GM12873 (cell line): ENCODE results near the gene MRPL44.

ENCODE experiments used
- TF ChIP-seq, protein P1 (sequence below): IDR thresholded peaks from 2 replicates; pipeline ENCODE4 v1.5.1; 2012; ENCODE audit warnings: low read depth, mild to moderate bottlenecking, moderate library complexity, low read length, control low read depth; ENCODE audit not compliant: insufficient read depth; ENCODE audit errors: missing control alignments

Gene MRPL44

DNA sequence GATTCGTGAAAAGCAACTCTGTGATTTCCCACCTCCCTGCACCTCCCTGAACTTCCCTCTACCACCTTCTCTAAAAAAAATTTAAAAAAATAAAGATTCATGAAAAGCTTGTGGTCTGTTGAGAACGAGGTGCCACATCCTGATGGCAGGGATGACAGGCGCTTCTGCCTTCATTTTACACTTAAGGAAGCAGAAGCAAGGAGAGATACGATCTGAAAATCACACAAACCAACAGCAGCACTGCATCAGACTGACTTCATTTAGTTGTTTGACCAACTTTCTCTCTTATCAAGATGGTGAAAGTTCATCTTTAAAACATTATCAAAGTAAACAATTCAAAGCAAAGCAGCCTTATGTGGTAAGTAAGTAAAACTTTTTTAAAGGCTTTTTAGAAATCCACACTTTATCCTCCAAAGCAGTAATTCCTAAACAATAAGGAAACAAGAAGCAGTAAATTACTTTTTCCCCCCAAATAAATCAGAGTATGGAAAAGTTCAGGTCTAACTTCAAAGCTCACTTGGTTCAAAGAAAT, 27.6 kb upstream of the MRPL44 start:
- TF ChIP-seq, protein P1, sequence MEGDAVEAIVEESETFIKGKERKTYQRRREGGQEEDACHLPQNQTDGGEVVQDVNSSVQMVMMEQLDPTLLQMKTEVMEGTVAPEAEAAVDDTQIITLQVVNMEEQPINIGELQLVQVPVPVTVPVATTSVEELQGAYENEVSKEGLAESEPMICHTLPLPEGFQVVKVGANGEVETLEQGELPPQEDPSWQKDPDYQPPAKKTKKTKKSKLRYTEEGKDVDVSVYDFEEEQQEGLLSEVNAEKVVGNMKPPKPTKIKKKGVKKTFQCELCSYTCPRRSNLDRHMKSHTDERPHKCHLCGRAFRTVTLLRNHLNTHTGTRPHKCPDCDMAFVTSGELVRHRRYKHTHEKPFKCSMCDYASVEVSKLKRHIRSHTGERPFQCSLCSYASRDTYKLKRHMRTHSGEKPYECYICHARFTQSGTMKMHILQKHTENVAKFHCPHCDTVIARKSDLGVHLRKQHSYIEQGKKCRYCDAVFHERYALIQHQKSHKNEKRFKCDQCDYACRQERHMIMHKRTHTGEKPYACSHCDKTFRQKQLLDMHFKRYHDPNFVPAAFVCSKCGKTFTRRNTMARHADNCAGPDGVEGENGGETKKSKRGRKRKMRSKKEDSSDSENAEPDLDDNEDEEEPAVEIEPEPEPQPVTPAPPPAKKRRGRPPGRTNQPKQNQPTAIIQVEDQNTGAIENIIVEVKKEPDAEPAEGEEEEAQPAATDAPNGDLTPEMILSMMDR = no peak

DNA sequence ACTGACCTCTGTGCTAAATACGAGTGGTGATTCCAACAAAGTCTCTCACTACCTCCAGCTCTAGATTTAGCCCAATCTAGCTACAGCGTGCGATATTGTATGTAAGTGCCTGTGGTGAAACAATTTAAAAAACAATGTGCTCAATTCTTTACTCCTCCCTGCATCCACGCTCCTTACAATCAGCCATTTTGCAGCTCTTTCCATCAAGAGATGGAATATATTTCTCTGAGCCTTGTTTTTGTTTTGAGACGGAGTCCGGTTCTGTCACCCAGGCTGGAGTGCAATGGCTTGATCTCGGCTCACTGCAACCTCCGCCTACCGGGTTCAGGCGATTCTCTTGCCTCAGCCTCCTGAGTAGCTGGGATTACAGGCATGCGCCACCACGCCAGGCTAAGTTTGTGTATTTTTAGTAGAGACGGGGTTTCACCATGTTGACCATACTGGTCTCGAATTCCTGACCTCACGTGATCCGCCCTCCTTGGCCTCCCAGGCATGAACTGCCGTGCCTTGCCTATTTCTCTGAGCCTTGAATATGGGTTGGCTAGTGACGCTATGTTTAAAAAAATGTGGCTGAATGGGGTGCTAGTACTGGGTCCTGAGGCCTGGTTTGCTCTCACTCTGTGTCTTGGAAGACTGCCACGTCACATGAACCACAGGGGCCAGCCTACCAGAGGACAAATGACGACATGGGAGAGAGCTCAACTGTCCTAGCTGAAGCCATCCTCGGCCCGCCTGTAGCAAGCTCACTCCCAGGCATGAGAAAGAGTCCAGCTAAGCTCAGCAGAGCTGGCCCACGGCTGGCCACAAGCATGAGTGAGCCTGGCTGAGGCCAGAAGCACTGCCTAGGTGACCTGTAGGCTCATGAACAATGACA, 26.9 kb upstream of the MRPL44 start:
- TF ChIP-seq, protein P1 = no peak

DNA sequence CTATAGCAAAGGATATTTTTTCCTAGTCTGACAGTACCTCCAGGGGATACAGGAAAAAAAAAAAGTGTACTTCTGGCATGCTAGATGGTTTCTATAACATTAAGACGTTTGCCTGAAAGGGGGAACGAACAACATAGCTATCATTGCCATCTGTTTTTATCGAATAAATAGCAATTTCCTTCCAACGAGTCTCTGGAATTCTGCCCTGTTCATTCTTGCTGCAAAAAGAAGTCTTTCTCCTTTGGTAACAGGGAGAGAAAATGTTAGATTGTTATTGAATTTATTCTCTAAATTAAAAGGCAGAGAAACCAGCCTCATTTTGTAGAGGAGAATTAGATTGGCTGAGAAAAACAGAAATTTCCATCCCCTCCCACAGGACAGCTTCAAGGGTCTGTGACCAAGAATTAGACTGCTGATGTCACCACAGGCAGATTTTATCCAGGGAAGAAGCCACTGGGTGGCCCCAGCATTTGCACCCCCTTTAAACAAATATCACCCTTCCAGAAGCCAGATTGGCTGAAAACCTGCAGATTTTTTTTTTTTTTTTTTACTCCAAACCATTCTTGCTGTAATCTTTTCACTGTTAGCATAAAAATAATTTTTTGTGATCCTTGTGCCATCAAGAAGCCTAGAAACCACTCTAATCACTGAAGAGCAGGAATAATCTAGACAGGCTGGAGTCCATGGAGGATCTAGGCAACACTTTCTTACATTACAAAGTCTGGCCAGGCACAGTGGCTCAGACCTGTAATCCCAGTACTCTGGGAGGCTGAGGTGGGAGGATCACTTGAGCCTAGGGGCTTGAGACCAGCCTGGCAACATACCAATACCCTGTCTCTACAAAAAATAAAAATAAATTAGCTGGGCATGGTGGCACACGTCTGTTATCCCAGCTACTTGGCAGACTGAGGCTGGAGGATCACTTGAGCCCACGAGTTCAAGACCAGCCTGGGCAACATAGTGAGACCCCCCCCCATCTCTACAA, 24.2 kb upstream of the MRPL44 start:
- TF ChIP-seq, protein P1 = no peak

DNA sequence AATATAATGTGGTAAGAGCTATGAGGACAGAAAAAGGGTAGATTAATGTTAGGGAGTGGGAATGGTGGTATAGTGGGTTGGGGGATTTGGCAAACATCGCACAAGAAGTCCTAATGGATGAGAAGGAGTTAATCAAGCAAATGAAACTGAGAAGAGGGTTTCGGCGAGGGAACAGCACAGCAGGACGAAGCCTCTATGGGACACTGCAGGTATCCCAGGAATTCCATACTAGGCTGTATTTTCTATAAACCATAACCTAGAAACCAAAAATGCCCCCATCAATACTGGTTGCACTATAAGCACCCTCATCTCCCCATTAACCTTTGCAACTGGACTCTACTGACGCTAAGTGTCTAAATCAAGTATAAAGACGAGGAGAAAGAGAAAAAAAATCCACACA, 22.4 kb upstream of the MRPL44 start:
- TF ChIP-seq, protein P1 = no peak

DNA sequence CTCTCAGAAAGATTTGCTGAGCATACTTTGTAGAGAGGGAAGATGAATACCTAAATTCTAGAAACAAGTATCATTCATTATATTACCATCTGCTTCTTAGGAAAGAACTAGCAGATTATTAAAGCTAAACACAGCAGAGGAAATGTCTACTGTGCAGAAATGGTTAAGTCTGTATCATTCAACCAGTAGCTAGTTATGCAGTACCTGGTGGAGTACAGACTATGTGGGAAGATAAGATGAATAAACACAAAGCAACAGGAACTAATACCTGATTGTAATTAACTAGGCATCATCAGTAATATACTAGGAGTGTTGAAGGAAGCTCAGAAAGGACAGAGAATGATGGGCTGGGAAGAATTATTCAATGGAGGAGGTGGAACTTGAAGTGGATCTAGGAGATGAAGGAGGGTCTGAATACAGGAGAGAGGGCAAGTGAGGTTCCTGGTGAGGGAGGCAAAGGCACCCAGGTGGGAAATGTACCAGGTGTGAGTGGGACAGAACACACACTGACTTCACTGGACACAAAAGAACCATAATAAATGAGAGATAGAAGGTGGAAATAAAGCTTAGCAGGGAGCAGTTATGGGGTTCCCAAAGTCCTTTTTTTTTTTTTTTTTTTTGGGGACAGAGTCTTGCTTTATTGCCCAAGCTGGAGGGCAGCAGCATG, 21.7 kb upstream of the MRPL44 start:
- TF ChIP-seq, protein P1 = no peak

DNA sequence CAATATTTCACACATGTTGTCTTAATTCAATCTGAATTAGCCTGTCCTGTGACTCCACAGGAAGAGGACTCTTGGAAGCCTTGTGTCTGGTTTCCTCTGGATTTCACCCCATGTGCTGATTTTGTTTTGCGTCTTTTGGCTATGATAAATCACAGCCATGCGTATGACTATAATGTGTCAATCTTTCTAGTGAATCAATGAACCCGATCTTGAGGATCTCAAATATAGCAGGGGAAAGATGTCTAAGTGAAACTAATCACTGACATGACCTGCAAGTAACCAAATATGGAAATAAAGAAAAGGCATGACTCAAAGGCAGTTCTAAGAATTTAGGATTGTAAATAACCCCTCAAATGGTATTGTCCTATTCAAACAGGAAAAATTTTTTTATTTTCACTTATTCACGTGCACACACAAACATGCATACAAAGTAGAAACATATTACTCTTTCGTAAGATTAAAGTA, 20.4 kb upstream of the MRPL44 start:
- TF ChIP-seq, protein P1 = no peak

DNA sequence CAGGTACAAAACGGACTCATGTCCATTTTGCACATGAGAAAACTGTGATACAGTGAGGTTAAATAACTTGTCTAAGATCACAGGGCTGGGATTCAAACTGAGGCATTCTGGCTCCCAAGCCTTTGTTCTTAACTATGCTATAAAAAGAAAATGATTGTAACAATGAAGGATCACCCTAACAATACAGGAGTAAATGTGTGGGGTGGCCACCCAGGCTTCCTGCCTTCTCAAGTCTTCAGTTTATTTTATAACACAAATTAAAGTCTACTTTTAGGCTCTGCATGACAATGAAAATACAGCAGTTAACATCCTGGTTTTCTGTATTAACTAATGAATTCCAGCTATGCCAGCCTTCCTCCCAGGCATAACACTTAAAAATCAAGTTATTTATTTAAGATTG, 19.7 kb upstream of the MRPL44 start:
- TF ChIP-seq, protein P1 = no peak
